Measurements from ENCODE around the gene GDF7. TPM values are rescaled to one million over a fixed set of nuclear protein-coding genes. Genes with fewer than 3 reads are reported as not detected.

Gene GDF7
- polyA plus RNA-seq, 1 donor (not counting 4 experiments of a cell fraction or from before 2014, with no cell fraction given), result not detected

GRCh38 chr2:20697322-20697934 lies 30.5 kb downstream of the GDF7 start:
- Histone ChIP-seq H4K20me1 (ENCODE audit: control insufficient read depth, extremely low read depth, insufficient read depth, low read length) (no peaks in the 10 kb centered on the region), H3K9ac (ENCODE audit: control insufficient read depth, extremely low read depth, insufficient read depth, low read length) (no peak overlapping the region), H3K36me3 (ENCODE audit: control insufficient read depth in 2 of 2, extremely low read depth in 1 of 2, insufficient read depth in 2 of 2, low read length in 2 of 2) (peaks cover 0 to 3% of the 10 kb centered on the region in 2 experiments), H2AFZ (ENCODE audit: control insufficient read depth, low read length) (no peak overlapping the region), H3K9me3 (ENCODE audit: control insufficient read depth, low read depth, low read length) (no peaks in the 10 kb centered on the region), H3K27ac (ENCODE audit: control insufficient read depth, insufficient read depth, low read length) (no peak overlapping the region), H3K4me3 (ENCODE audit: control insufficient read depth in 2 of 3, extremely low read depth in 1 of 3, insufficient read depth in 2 of 3, low read depth in 1 of 3, low read length in 3 of 3) (no peak overlapping the region), H3K4me1 (ENCODE audit: control insufficient read depth, extremely low read depth, insufficient read depth, low read length) (no peaks in the 10 kb centered on the region), H3K4me2 (ENCODE audit: control insufficient read depth, extremely low read depth, insufficient read depth, low read depth, low read length) (no peak overlapping the region), H3K79me2 (ENCODE audit: control insufficient read depth, insufficient read depth, low read length) (no peaks in the 10 kb centered on the region), H3K9me1 (ENCODE audit: control insufficient read depth, extremely low read depth, insufficient read depth, low read length) (no peaks in the 10 kb centered on the region), H3K27me3 (ENCODE audit: control insufficient read depth, extremely low read depth, insufficient read depth, low read length) (no peaks in the 10 kb centered on the region)
- DNase-seq (ENCODE audit: low read depth, low spot score) (no peak), FAIRE-seq (no peak)
- no peak for TF ChIP-seq CTCF (optimal IDR thresholded peaks at IDR 0.05 in 1 of 3, IDR thresholded peaks at IDR 0.05 in 1 of 3, conservative IDR thresholded peaks at IDR 0.05 in 1 of 3; ENCODE audit: extremely low read depth in 1 of 3, insufficient read depth in 2 of 3, low read length in 3 of 3)
- TF ChIP-seq EZH2 (IDR thresholded peaks at IDR 0.05; ENCODE audit: low read length), result no peak
- dilution Hi-C loops (cut with MboI; ENCODE audit: extremely low pct_ligation_motif_present, low sequenced_read_pairs), result no loop called here

GRCh38 chr2:20698916-20699613 lies 32.1 kb downstream of the GDF7 start:
- H3K4me3 ChIP-seq (ENCODE audit: control insufficient read depth in 2 of 3, extremely low read depth in 1 of 3, insufficient read depth in 2 of 3, low read depth in 1 of 3, low read length in 3 of 3), result no peak overlapping the region
- no peaks in the 10 kb centered on the region for H3K9me1 ChIP-seq (ENCODE audit: control insufficient read depth, extremely low read depth, insufficient read depth, low read length)
- peaks cover 0 to 1% of the 10 kb centered on the region in 2 experiments for H3K36me3 ChIP-seq (ENCODE audit: control insufficient read depth in 2 of 2, extremely low read depth in 1 of 2, insufficient read depth in 2 of 2, low read length in 2 of 2)
- dilution Hi-C loops (cut with MboI; ENCODE audit: extremely low pct_ligation_motif_present, low sequenced_read_pairs), result no loop called here
- H3K27me3 ChIP-seq (ENCODE audit: control insufficient read depth, extremely low read depth, insufficient read depth, low read length), result no peaks in the 10 kb centered on the region
- TF ChIP-seq EZH2 (IDR thresholded peaks at IDR 0.05; ENCODE audit: low read length) (no peak), CTCF (optimal IDR thresholded peaks at IDR 0.05 in 1 of 3, IDR thresholded peaks at IDR 0.05 in 1 of 3, conservative IDR thresholded peaks at IDR 0.05 in 1 of 3; ENCODE audit: extremely low read depth in 1 of 3, insufficient read depth in 2 of 3, low read length in 3 of 3) (no peak)
- H4K20me1 ChIP-seq (ENCODE audit: control insufficient read depth, extremely low read depth, insufficient read depth, low read length), result no peaks in the 10 kb centered on the region
- no peak overlapping the region for H3K9ac ChIP-seq (ENCODE audit: control insufficient read depth, extremely low read depth, insufficient read depth, low read length)
- no peak overlapping the region for H2AFZ ChIP-seq (ENCODE audit: control insufficient read depth, low read length)
- no peaks in the 10 kb centered on the region for H3K9me3 ChIP-seq (ENCODE audit: control insufficient read depth, low read depth, low read length)
- no peak for FAIRE-seq
- H3K4me2 ChIP-seq (ENCODE audit: control insufficient read depth, extremely low read depth, insufficient read depth, low read depth, low read length), result no peak overlapping the region
- H3K27ac ChIP-seq (ENCODE audit: control insufficient read depth, insufficient read depth, low read length), result no peak overlapping the region
- H3K79me2 ChIP-seq (ENCODE audit: control insufficient read depth, insufficient read depth, low read length), result no peaks in the 10 kb centered on the region
- H3K4me1 ChIP-seq (ENCODE audit: control insufficient read depth, extremely low read depth, insufficient read depth, low read length), result no peaks in the 10 kb centered on the region
- no peak for DNase-seq (ENCODE audit: low read depth, low spot score)
